HG02981 (cell line): ENCODE data around the gene NRP1.

Experiments used
- ATAC-seq: cut with Tn5 transposase; IDR thresholded peaks from one replicate; pipeline ENCODE4 v1.9.1; 2021; ENCODE audit warnings: mild to moderate bottlenecking, moderate library complexity; ENCODE audit not compliant: unreplicated experiment

NRP1 gene

GRCh38 chr10:33216661-33217427, 117.6 kb downstream of the NRP1 start:
- no peak for ATAC-seq

- no peak for ATAC-seq
These were observed 118.8 kb downstream of the NRP1 start for GRCh38 chr10:33215635-33216034.

- no peak for ATAC-seq
These were observed 119.3 kb downstream of the NRP1 start for GRCh38 chr10:33215154-33215553.

- ATAC-seq, result no peak
These were observed 120.3 kb downstream of the NRP1 start for GRCh38 chr10:33214174-33214573.

GRCh38 chr10:33212061-33212748, 122.3 kb downstream of the NRP1 start:
- ATAC-seq, result no peak

- no peak for ATAC-seq
These were observed 123.2 kb downstream of the NRP1 start for GRCh38 chr10:33211106-33211878.

GRCh38 chr10:33209802-33210201, 124.7 kb downstream of the NRP1 start:
- no peak for ATAC-seq

GRCh38 chr10:33208166-33208565, 126.3 kb downstream of the NRP1 start:
- ATAC-seq, result no peak

GRCh38 chr10:33204031-33204430, 130.4 kb downstream of the NRP1 start:
- ATAC-seq, result no peak

- ATAC-seq, result no peak
These were observed 132.5 kb downstream of the NRP1 start for GRCh38 chr10:33201971-33202370.

- no peak for ATAC-seq
These were observed 133.2 kb downstream of the NRP1 start for GRCh38 chr10:33201056-33201780.

- no peak for ATAC-seq
These were observed 134.7 kb downstream of the NRP1 start for GRCh38 chr10:33199731-33200232.

GRCh38 chr10:33198610-33199009, 135.9 kb downstream of the NRP1 start:
- no peak for ATAC-seq

GRCh38 chr10:33196710-33197491, 137.6 kb downstream of the NRP1 start:
- ATAC-seq, result no peak

GRCh38 chr10:33196377-33196706, 138.1 kb downstream of the NRP1 start:
- ATAC-seq, result no peak

GRCh38 chr10:33195608-33196376, 138.7 kb downstream of the NRP1 start:
- no peak for ATAC-seq

GRCh38 chr10:33193701-33194521, 140.6 kb downstream of the NRP1 start:
- ATAC-seq, result no peak

- peak; percentile 86 for ATAC-seq
These were observed 141.3 kb downstream of the NRP1 start for GRCh38 chr10:33193057-33193700.
